ENCODE results near the gene TRPC4AP. TPM values are rescaled to one million over a fixed set of nuclear protein-coding genes. Genes with fewer than 3 reads are reported as not detected.
"Not testable (repeated sequence)": the region's sequence is repeated elsewhere in the genome, so short reads cannot be mapped to it uniquely, and the experiment has no call there.

TRPC4AP gene
- total RNA-seq, 2 experiments from 2014 or later, result 59.9 to 60.6 TPM

- Mint-ChIP-seq H3K27ac (peak overlapping the region; percentile 6), H3K27me3 (no peaks in the 10 kb centered on the region), H3K4me3 (no peak overlapping the region), H3K4me1 (peaks cover 2% of the 10 kb centered on the region), H3K9me3 (no peaks in the 10 kb centered on the region), H3K36me3 (peaks cover 12% of the 10 kb centered on the region)
- POLR2A ChIA-PET, result no interaction called here
- ATAC-seq (ENCODE audit: low read depth) (no peak), DNase-seq (no peak)
Measured at GRCh38 chr20:35117629-35118028, 25.0 kb upstream of the TRPC4AP start.

GRCh38 chr20:35117196-35117595, 24.6 kb upstream of the TRPC4AP start:
- DNase-seq (no peak), ATAC-seq (ENCODE audit: low read depth) (no peak)
- no peaks in the 10 kb centered on the region for H3K27me3 Mint-ChIP-seq
- no peak overlapping the region for H3K4me3 Mint-ChIP-seq
- peaks cover 2% of the 10 kb centered on the region for H3K4me1 Mint-ChIP-seq
- POLR2A ChIA-PET, result no interaction called here
- H3K9me3 Mint-ChIP-seq, result no peaks in the 10 kb centered on the region
- no peak overlapping the region for H3K27ac Mint-ChIP-seq
- H3K36me3 Mint-ChIP-seq, result peaks cover 12% of the 10 kb centered on the region

DNA sequence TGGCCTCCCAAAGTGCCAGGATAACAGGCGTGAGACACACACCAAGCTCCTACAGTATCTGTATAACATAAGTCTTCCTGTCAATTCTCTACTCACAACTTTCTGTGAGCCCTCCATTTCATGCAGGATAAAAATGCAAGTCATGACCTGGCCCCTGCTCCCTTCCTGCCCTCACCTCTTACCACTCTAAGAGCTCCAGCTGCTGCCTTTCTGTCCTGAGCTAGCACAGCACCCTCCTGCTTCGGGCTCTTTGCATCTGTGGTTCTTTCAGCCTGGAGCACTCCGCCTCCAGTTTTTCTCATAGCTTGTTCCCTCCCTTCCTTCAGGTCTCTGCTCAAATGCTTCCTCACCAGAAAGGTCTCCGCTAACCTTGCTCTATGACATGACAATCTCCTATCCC, 23.7 kb upstream of the TRPC4AP start:
- no peak overlapping the region for H3K27ac Mint-ChIP-seq
- POLR2A ChIA-PET, result no interaction called here
- H3K36me3 Mint-ChIP-seq, result peaks cover 14% of the 10 kb centered on the region

DNA sequence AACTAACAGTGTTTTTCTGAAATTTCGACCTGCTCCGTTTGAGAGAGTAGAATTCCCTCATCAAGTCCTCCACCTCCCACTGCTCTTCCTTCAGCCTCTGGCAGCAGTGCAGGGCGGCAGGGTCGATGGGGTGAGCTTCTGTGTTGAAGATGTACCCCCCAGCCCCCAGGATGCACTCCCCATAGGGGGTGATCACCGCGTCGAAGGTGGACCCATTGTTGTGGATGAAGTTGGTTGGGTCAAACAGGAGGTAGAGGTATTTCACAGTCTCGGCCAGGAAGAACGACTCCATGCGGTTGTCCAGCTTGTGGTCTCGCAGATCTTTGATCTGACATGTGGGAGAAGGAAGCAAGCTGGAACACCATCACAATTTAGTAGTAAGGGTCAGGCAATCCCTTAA, 23.0 kb upstream of the TRPC4AP start:
- no peak for DNase-seq
- Mint-ChIP-seq H3K4me3 (no peak overlapping the region), H3K36me3 (peaks cover 16% of the 10 kb centered on the region), H3K27ac (no peak overlapping the region), H3K27me3 (no peaks in the 10 kb centered on the region), H3K9me3 (no peaks in the 10 kb centered on the region), H3K4me1 (peaks cover 5% of the 10 kb centered on the region)
- no peak for ATAC-seq (ENCODE audit: low read depth)
- POLR2A ChIA-PET, result no interaction called here

More for the DNA sequence above, 23.7 kb upstream of the TRPC4AP start:
- no peaks in the 10 kb centered on the region for H3K9me3 Mint-ChIP-seq
- no peak for ATAC-seq (ENCODE audit: low read depth)
- no peak for DNase-seq
- no peaks in the 10 kb centered on the region for H3K27me3 Mint-ChIP-seq
- H3K4me3 Mint-ChIP-seq, result no peak overlapping the region
- peaks cover 3% of the 10 kb centered on the region for H3K4me1 Mint-ChIP-seq

DNA sequence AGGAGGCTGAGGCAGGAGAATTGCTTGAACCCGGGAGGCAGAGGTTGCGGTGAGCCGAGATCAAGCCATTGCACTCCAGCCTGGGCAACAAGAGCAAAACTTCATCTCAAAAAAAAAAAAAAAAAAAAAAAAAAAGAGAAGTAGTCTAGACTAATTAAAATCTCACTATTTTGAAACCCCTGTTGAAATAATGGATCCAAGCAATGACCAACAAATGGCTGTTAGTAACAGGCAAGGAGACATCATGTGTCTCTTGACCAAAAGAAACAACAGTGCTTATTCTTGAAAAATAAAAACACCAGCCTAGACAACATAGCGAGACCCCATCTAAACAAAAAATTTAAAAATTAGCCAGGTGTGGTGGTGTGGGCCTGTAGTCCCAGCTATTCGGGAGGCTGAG, 19.7 kb upstream of the TRPC4AP start:
- not testable (repeated sequence) for H3K27ac Mint-ChIP-seq; ATAC-seq (ENCODE audit: low read depth); H3K27me3 Mint-ChIP-seq

GRCh38 chr20:35111141-35111888, 18.7 kb upstream of the TRPC4AP start:
- Mint-ChIP-seq H3K9me3 (no peaks in the 10 kb centered on the region), H3K4me1 (peaks cover 4% of the 10 kb centered on the region), H3K36me3 (peaks cover 15% of the 10 kb centered on the region), H3K4me3 (no peak overlapping the region), H3K27me3 (no peaks in the 10 kb centered on the region), H3K27ac (no peak overlapping the region)
- POLR2A ChIA-PET, result interaction anchor here (0.6 kb wide), 1 partner anchor 80 kb away, joined by 4 read pairs; no protein-coding TSS in a partner anchor
- DNase-seq (no peak), ATAC-seq (ENCODE audit: low read depth) (no peak)

More for the DNA sequence above, 19.7 kb upstream of the TRPC4AP start:
- H3K4me1 Mint-ChIP-seq, H3K4me3 Mint-ChIP-seq, DNase-seq, H3K9me3 Mint-ChIP-seq: not testable (repeated sequence)
- H3K36me3 Mint-ChIP-seq, result peaks cover 15% of the 10 kb centered on the region
- POLR2A ChIA-PET, result interaction anchor here (0.6 kb wide), 1 partner anchor 81 kb away, joined by 4 read pairs; no protein-coding TSS in a partner anchor

GRCh38 chr20:35108921-35109320, 16.3 kb upstream of the TRPC4AP start:
- ATAC-seq (ENCODE audit: low read depth), result no peak
- H3K4me1 Mint-ChIP-seq, result peaks cover 4% of the 10 kb centered on the region
- no peaks in the 10 kb centered on the region for H3K9me3 Mint-ChIP-seq
- no peaks in the 10 kb centered on the region for H3K27me3 Mint-ChIP-seq
- peaks cover 11% of the 10 kb centered on the region for H3K36me3 Mint-ChIP-seq
- POLR2A ChIA-PET, result no interaction called here
- no peak overlapping the region for H3K27ac Mint-ChIP-seq
- no peak for DNase-seq
- H3K4me3 Mint-ChIP-seq, result no peak overlapping the region

DNA sequence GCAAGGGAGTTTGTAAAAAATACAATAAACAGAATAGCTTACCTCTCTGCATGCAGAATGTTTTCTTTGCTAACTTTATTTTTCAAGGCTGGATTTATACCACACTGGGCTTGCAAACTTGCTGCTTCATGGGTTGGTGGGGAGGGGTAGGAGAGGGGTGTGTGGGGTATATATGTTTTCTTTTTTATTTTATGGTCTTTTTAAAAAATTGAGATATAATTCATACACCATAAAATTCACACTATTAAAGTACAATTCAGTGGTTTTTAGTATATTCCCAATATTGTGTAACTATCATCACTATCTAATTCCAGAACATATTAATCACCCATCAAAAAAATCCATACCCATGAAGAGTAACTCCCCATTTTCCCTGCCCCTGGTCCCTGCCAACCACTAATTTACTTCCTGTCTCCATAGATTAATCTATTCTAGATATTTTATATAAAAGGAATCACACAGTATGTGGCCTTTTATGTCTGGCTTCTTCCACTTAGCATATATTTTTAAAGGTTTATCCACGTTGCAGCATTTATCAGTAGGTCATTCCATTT, 14.3 kb upstream of the TRPC4AP start:
- ATAC-seq (ENCODE audit: low read depth) (no peak), DNase-seq (no peak)
- H3K27me3 Mint-ChIP-seq, result peaks cover 2% of the 10 kb centered on the region
- H3K27ac Mint-ChIP-seq, result no peak overlapping the region
- POLR2A ChIA-PET, result no interaction called here
- H3K4me1 Mint-ChIP-seq, result peaks cover 4% of the 10 kb centered on the region
- peaks cover 11% of the 10 kb centered on the region for H3K36me3 Mint-ChIP-seq
- no peaks in the 10 kb centered on the region for H3K9me3 Mint-ChIP-seq
- H3K4me3 Mint-ChIP-seq, result no peak overlapping the region

GRCh38 chr20:35104685-35105295, 12.2 kb upstream of the TRPC4AP start:
- POLR2A ChIA-PET, result no interaction called here
- Mint-ChIP-seq H3K27me3 (peaks cover 6% of the 10 kb centered on the region), H3K36me3 (no peaks in the 10 kb centered on the region), H3K9me3 (no peaks in the 10 kb centered on the region), H3K27ac (no peak overlapping the region), H3K4me1 (peaks cover 4% of the 10 kb centered on the region), H3K4me3 (no peak overlapping the region)
- ATAC-seq (ENCODE audit: low read depth) (no peak), DNase-seq (no peak)

- Mint-ChIP-seq H3K27me3 (peaks cover 6% of the 10 kb centered on the region), H3K36me3 (no peaks in the 10 kb centered on the region), H3K4me1 (peaks cover 4% of the 10 kb centered on the region), H3K4me3 (no peak overlapping the region), H3K27ac (no peak overlapping the region), H3K9me3 (no peaks in the 10 kb centered on the region)
- POLR2A ChIA-PET, result no interaction called here
- DNase-seq, result no peak
- ATAC-seq (ENCODE audit: low read depth), result no peak
Measured at GRCh38 chr20:35101620-35102019, 9.0 kb upstream of the TRPC4AP start.

GRCh38 chr20:35093267-35093884, 769 bp upstream of the TRPC4AP start:
- POLR2A ChIA-PET, result no interaction called here
- peaks cover 9% of the 10 kb centered on the region for H3K36me3 Mint-ChIP-seq
- H3K4me1 Mint-ChIP-seq, result peaks cover 22% of the 10 kb centered on the region
- H3K27me3 Mint-ChIP-seq, result no peaks in the 10 kb centered on the region
- ATAC-seq (ENCODE audit: low read depth) (no peak), DNase-seq (no peak)
- peak overlapping the region; percentile 95 for H3K27ac Mint-ChIP-seq
- peak overlapping the region; percentile 93 for H3K4me3 Mint-ChIP-seq
- H3K9me3 Mint-ChIP-seq, result no peaks in the 10 kb centered on the region

- ATAC-seq (ENCODE audit: low read depth) (peak; percentile 28), DNase-seq (no peak)
- POLR2A ChIA-PET, result interaction anchor here (0.5 to 0.8 kb wide), 7 partner anchors 36 to 220 kb away, joined by 3 to 5 read pairs (median 3); partner anchors contain the start of genes EDEM2, GGT7 and MMP24OS
- no peaks in the 10 kb centered on the region for H3K9me3 Mint-ChIP-seq
- H3K27ac Mint-ChIP-seq, result peak overlapping the region; percentile 88
- H3K27me3 Mint-ChIP-seq, result no peaks in the 10 kb centered on the region
- peak overlapping the region; percentile 93 for H3K4me3 Mint-ChIP-seq
- H3K4me1 Mint-ChIP-seq, result peaks cover 27% of the 10 kb centered on the region
- H3K36me3 Mint-ChIP-seq, result peaks cover 16% of the 10 kb centered on the region
Measured at GRCh38 chr20:35091816-35092523, 637 bp downstream of the TRPC4AP start.
